Measurements from ENCODE around the gene EIF4G3. TPM values are rescaled to one million over a fixed set of nuclear protein-coding genes. Genes with fewer than 3 reads are reported as not detected.

Gene EIF4G3
- total and polyA plus RNA-seq, 2 of the 8 experiments (the other 6 are each of a cell fraction or from before 2014, with no cell fraction given): 47.5 to 66.6 TPM

GRCh38 chr1:21077085-21077484 is 99.6 kb downstream of the EIF4G3 start:
- ChIA-PET POLR2A (ENCODE audit: partially characterized antibody) (no interaction called here), CTCF (ENCODE audit: partially characterized antibody) (interaction anchor here (0.5 kb wide), 1 partner anchor 91 kb away, joined by 3 read pairs; no protein-coding TSS in a partner anchor)
- Histone ChIP-seq H4K20me1 (replicated peaks in 1 of 2; ENCODE audit: control insufficient read depth in 1 of 2, insufficient read depth in 2 of 2, low read length in 2 of 2) (no peaks in the 10 kb centered on the region), H2BK5ac (ENCODE audit: low read depth, low read length) (no peak overlapping the region), H3K56ac (replicated peaks; ENCODE audit: insufficient read length, low read depth, low read length) (no peak overlapping the region), H2BK12ac (ENCODE audit: low read depth, low read length) (no peak overlapping the region), H3K27ac (ENCODE audit: low read depth, low read length) (no peak overlapping the region), H4K91ac (replicated peaks; ENCODE audit: insufficient read length, low read length) (no peak overlapping the region), H3K23ac (ENCODE audit: insufficient read length) (no peak overlapping the region), H3K9me3 (ENCODE audit: insufficient read depth in 2 of 2, low read depth in 1 of 2, low read length in 1 of 2) (no peaks in the 10 kb centered on the region), H3K14ac (ENCODE audit: insufficient read length) (no peak overlapping the region), H2BK20ac (ENCODE audit: low read length) (no peak overlapping the region), H3K4me3 (ENCODE audit: extremely low read depth in 1 of 4, insufficient read depth in 2 of 4, low read depth in 3 of 4, low read length in 4 of 4) (no peak overlapping the region), H3K4ac (replicated peaks; ENCODE audit: insufficient read length, low read depth, low read length) (no peak overlapping the region), H2BK120ac (replicated peaks; ENCODE audit: low read depth, low read length) (no peak overlapping the region), H3K9ac (replicated peaks in 1 of 4; ENCODE audit: extremely low read depth in 1 of 4, low read depth in 3 of 4, low read length in 3 of 4) (no peak overlapping the region), H2AK5ac (ENCODE audit: low read depth, low read length) (no peak overlapping the region), H2AFZ (ENCODE audit: low read length) (no peak overlapping the region), H3K36me3 (ENCODE audit: control insufficient read depth in 2 of 4, insufficient read depth in 4 of 4, low read length in 3 of 4) (no peaks in the 10 kb centered on the region), H3K27me3 (replicated peaks in 1 of 4; ENCODE audit: control insufficient read depth in 3 of 4, extremely low read depth in 1 of 4, insufficient read depth in 3 of 4, low read length in 3 of 4) (no peaks in the 10 kb centered on the region), H3K79me1 (ENCODE audit: low read depth, low read length) (peaks cover 3% of the 10 kb centered on the region), H3K79me2 (ENCODE audit: control insufficient read depth in 1 of 2, insufficient read depth in 2 of 2, low read length in 2 of 2) (peaks cover 0 to 31% of the 10 kb centered on the region in 2 experiments; a peak in 2 of 4 replicates), H4K8ac (ENCODE audit: extremely low read depth, insufficient read depth, low read length) (no peak overlapping the region), H2BK15ac (ENCODE audit: low read length) (no peak overlapping the region), H3K23me2 (ENCODE audit: low read depth, low read length) (no peaks in the 10 kb centered on the region), H3K18ac (ENCODE audit: extremely low read depth, low read length) (no peak overlapping the region), H4K5ac (ENCODE audit: insufficient read length, low read depth, low read length) (no peak overlapping the region), H3K4me2 (ENCODE audit: insufficient read depth in 1 of 2, low read depth in 2 of 2, low read length in 2 of 2) (no peak overlapping the region), H3K4me1 (replicated peaks in 1 of 4; ENCODE audit: control insufficient read depth in 3 of 4, insufficient read depth in 4 of 4, low read length in 3 of 4) (no peaks in the 10 kb centered on the region)
- DNase-seq (ENCODE audit: low read depth in 1 of 2, low spot score in 2 of 2) (no peak), FAIRE-seq (no peak)
- TF ChIP-seq MAFK (IDR thresholded peaks at IDR 0.05; ENCODE audit: low read depth, low read length): no peak
- no peak for TF ChIP-seq SRF (IDR thresholded peaks at IDR 0.05; ENCODE audit: low read depth, low read length)
- no peak for TF ChIP-seq TBP (IDR thresholded peaks at IDR 0.05; ENCODE audit: low read depth, low read length)
- TF ChIP-seq POLR2A (IDR thresholded peaks at IDR 0.05; ENCODE audit: control extremely low read depth in 1 of 2, low read depth in 2 of 2, low read length in 2 of 2): no peak
- no peak for TF ChIP-seq YY1 (IDR thresholded peaks at IDR 0.05; ENCODE audit: low read depth, low read length)
- no peak for TF ChIP-seq RFX5 (IDR thresholded peaks at IDR 0.05; ENCODE audit: borderline replicate concordance, low read depth, low read length)
- TF ChIP-seq GABPA (IDR thresholded peaks at IDR 0.05; ENCODE audit: borderline replicate concordance, insufficient read depth, low read length): no peak
- no peak for TF ChIP-seq FOSL1 (IDR thresholded peaks at IDR 0.05; ENCODE audit: insufficient read depth, low read depth, low read length)
- no peak for TF ChIP-seq KDM5A (IDR thresholded peaks at IDR 0.05; ENCODE audit: low read length)
- no peak for TF ChIP-seq EGR1 (IDR thresholded peaks at IDR 0.05; ENCODE audit: borderline replicate concordance, low read depth, low read length)
- no peak for TF ChIP-seq RNF2 (IDR thresholded peaks at IDR 0.05; ENCODE audit: borderline replicate concordance, low read depth, low read length, missing control alignments, poor library complexity, severe bottlenecking)
- TF ChIP-seq HDAC6 (IDR thresholded peaks at IDR 0.05; ENCODE audit: low read depth, low read length): no peak
- no peak for TF ChIP-seq CTBP2 (IDR thresholded peaks at IDR 0.05; ENCODE audit: borderline replicate concordance, insufficient read depth, insufficient read length, low read length)
- no peak for TF ChIP-seq CBX8 (IDR thresholded peaks at IDR 0.05; ENCODE audit: borderline replicate concordance, low read depth, low read length)
